GM13977 (cell line): ENCODE results near the gene SPEF1.

Source experiments
- DNase-seq: peaks from one replicate; pipeline ENCODE4 v3.0.0; 2012; ENCODE audit warnings: low spot score
- CTCF ChIP-seq: IDR thresholded peaks from 2 replicates; pipeline ENCODE4 v1.5.1; 2012; ENCODE audit warnings: mild to moderate bottlenecking, control low read depth; ENCODE audit not compliant: insufficient read depth; ENCODE audit errors: extremely low read depth, missing control alignments
- in situ Hi-C: fragments of 300-500 bp; cut with MboI; formaldehyde crosslinking; loops from one replicate; pipeline ENCODE4 v1.12.0; 2022; ENCODE audit warnings: low sequenced_read_pairs, low pct_unique_long_range_greater_than_20kb, mixed read lengths, inconsistent platforms; ENCODE audit not compliant: unreplicated experiment

SPEF1 gene

GRCh38 chr20:3753501-3754275 lies 27.6 kb downstream of the SPEF1 start:
- no peak for DNase-seq
- in situ Hi-C loops = no loop called here
- TF ChIP-seq CTCF = no peak

- peak; percentile 89 for DNase-seq
- in situ Hi-C loops = no loop called here
- TF ChIP-seq CTCF = peak; percentile 77
Observed at GRCh38 chr20:3753098-3753497, 28.1 kb downstream of the SPEF1 start.

GRCh38 chr20:3752386-3752759 lies 28.9 kb downstream of the SPEF1 start:
- in situ Hi-C loops = no loop called here
- DNase-seq = no peak
- no peak for TF ChIP-seq CTCF

GRCh38 chr20:3751675-3752385 lies 29.4 kb downstream of the SPEF1 start:
- no peak for DNase-seq

GRCh38 chr20:3751305-3751674 lies 30.0 kb downstream of the SPEF1 start:
- no peak for TF ChIP-seq CTCF
- no peak for DNase-seq
- in situ Hi-C loops = no loop called here

More at GRCh38 chr20:3751675-3752385, 29.4 kb downstream of the SPEF1 start:
- in situ Hi-C loops = no loop called here
- TF ChIP-seq CTCF = no peak

- in situ Hi-C loops = no loop called here
- peak; percentile 77 for DNase-seq
Observed at GRCh38 chr20:3749689-3750531, 31.3 kb downstream of the SPEF1 start.

More at GRCh38 chr20:3749689-3750531, 31.3 kb downstream of the SPEF1 start:
- peak; percentile 56 for TF ChIP-seq CTCF
